ENCODE data around the gene CDC34.

The CDC34 gene, protein sequence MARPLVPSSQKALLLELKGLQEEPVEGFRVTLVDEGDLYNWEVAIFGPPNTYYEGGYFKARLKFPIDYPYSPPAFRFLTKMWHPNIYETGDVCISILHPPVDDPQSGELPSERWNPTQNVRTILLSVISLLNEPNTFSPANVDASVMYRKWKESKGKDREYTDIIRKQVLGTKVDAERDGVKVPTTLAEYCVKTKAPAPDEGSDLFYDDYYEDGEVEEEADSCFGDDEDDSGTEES

DNA sequence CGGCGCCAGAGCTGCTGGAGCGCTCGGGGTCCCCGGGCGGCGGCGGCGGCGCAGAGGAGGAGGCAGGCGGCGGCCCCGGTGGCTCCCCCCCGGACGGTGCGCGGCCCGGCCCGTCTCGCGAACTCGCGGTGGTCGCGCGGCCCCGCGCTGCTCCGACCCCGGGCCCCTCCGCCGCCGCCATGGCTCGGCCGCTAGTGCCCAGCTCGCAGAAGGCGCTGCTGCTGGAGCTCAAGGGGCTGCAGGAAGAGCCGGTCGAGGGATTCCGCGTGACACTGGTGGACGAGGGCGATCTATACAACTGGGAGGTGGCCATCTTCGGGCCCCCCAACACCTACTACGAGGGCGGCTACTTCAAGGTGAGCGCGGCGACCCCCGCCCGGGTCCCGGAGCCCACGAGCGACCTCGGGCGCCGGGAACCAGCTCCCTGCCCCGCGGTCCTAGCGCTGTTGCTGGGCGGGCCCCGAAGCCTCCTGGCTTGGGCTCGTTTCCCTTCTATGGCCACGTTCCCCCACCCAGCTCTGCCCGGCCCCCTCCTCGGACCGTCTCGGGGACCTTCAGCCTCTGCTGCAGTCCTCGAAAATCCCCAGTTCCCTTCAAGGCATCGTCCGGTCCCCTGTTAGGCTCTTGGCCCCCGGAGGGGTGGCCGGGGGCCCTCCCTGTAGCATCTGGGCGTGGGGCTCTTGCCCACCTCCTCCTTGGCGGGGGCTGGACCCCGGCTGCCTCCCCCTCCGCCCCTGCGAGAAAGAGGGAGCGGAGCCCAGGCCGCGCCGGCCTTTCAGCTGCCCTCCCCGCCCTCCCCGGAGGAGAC lies at the start of gene CDC34:
TSS of gene CDC34 (plus strand) at position 8 of the 808 bp plus-strand sequence. CDS start at position 180, 172 bp downstream.
- in situ Hi-C loops (cut with MboI; ENCODE audit: low pct_unique_long_range_greater_than_20kb, low sequenced_read_pairs, unreplicated experiment) = no loop called here
- DNase-seq (ENCODE audit: low spot score) = peak; percentile 72
- TF ChIP-seq, protein P1, sequence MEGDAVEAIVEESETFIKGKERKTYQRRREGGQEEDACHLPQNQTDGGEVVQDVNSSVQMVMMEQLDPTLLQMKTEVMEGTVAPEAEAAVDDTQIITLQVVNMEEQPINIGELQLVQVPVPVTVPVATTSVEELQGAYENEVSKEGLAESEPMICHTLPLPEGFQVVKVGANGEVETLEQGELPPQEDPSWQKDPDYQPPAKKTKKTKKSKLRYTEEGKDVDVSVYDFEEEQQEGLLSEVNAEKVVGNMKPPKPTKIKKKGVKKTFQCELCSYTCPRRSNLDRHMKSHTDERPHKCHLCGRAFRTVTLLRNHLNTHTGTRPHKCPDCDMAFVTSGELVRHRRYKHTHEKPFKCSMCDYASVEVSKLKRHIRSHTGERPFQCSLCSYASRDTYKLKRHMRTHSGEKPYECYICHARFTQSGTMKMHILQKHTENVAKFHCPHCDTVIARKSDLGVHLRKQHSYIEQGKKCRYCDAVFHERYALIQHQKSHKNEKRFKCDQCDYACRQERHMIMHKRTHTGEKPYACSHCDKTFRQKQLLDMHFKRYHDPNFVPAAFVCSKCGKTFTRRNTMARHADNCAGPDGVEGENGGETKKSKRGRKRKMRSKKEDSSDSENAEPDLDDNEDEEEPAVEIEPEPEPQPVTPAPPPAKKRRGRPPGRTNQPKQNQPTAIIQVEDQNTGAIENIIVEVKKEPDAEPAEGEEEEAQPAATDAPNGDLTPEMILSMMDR (IDR thresholded peaks at IDR 0.05; ENCODE audit: extremely low read depth, insufficient read depth, missing control alignments) = no peak

DNA sequence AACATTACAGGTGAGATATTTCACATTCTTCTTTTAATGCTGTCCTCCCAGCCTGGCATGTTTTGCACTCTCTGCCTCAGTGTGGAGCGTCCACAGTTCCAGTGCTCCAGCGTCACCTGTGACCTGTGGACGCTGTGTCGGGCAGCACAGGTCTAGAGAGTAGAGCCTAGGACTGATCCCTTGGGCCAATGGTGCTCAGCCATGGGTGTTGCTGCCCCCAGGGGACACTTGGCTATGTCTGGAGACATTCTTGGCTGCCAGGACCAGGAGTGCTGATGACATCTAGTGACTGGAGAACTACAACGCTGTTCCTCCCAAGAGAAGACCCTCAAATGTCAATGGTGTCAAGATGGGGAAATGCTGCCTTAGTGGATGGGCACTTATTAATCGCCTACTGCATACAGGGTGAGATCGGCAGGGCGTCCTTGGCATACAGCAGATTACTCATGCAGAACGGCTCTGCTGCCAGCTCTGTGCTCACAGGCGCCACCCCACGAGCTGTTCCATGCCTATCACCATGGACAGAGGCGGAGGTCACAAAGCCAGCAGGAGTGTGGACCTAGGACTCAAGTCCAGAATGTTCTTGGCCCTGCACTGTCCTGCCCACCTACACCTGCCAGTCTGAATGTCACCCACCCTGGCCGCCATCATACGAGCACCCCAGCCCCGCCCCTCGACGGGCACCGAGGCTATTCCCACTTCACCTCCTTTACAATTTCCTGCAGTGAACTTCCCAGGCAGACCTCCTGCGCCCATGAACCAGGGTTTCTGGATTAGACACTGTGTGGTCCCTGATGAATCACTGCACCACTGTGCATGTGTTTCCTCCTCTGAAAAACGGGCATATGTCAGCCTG lies 49.1 kb upstream of the CDC34 start:
- TF ChIP-seq, protein P1 (IDR thresholded peaks at IDR 0.05; ENCODE audit: extremely low read depth, insufficient read depth, missing control alignments) = no peak
- no peak for DNase-seq (ENCODE audit: low spot score)
- in situ Hi-C loops (cut with MboI; ENCODE audit: low pct_unique_long_range_greater_than_20kb, low sequenced_read_pairs, unreplicated experiment) = no loop called here

GRCh38 chr19:483332-484072 lies 48.1 kb upstream of the CDC34 start:
- DNase-seq (ENCODE audit: low spot score) = no peak
- TF ChIP-seq, protein P1 (IDR thresholded peaks at IDR 0.05; ENCODE audit: extremely low read depth, insufficient read depth, missing control alignments) = no peak
- in situ Hi-C loops (cut with MboI; ENCODE audit: low pct_unique_long_range_greater_than_20kb, low sequenced_read_pairs, unreplicated experiment) = no loop called here

DNA sequence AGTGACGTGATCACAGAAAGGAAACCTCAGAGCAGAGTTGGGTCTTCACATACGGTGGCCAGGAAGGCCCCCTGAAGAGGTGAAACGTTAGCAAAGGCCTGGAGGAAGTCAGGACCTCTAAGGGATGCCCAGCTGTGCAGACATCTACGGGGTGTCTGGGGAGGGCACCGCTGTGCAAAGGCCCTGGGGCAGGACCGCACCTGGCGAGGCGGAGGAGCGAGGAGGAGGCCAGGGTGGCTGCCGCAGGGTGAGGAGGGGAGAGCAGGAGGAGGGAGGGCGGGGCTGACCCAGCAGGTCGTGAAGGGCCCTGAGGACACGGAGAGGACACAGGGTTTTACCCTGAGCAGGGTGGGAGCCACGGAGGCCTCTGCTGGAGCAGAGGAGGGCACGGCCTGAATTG lies 47.1 kb upstream of the CDC34 start:
- TF ChIP-seq, protein P1 (IDR thresholded peaks at IDR 0.05; ENCODE audit: extremely low read depth, insufficient read depth, missing control alignments) = no peak
- in situ Hi-C loops (cut with MboI; ENCODE audit: low pct_unique_long_range_greater_than_20kb, low sequenced_read_pairs, unreplicated experiment) = no loop called here
- no peak for DNase-seq (ENCODE audit: low spot score)

- no peak for DNase-seq (ENCODE audit: low spot score)
- TF ChIP-seq, protein P1 (IDR thresholded peaks at IDR 0.05; ENCODE audit: extremely low read depth, insufficient read depth, missing control alignments) = no peak
- in situ Hi-C loops (cut with MboI; ENCODE audit: low pct_unique_long_range_greater_than_20kb, low sequenced_read_pairs, unreplicated experiment) = no loop called here
Measured at GRCh38 chr19:485077-485476, 46.5 kb upstream of the CDC34 start.
